Measurements from ENCODE around the gene ROGDI. TPM values are rescaled to one million over a fixed set of nuclear protein-coding genes. Genes with fewer than 3 reads are reported as not detected.
"Not testable (repeated sequence)": the region's sequence is repeated elsewhere in the genome, so short reads cannot be mapped to it uniquely, and the experiment has no call there.

The ROGDI gene
- total RNA-seq, 8 experiments from 2014 or later = 19.1 to 45.1 (median 35.4) TPM

DNA sequence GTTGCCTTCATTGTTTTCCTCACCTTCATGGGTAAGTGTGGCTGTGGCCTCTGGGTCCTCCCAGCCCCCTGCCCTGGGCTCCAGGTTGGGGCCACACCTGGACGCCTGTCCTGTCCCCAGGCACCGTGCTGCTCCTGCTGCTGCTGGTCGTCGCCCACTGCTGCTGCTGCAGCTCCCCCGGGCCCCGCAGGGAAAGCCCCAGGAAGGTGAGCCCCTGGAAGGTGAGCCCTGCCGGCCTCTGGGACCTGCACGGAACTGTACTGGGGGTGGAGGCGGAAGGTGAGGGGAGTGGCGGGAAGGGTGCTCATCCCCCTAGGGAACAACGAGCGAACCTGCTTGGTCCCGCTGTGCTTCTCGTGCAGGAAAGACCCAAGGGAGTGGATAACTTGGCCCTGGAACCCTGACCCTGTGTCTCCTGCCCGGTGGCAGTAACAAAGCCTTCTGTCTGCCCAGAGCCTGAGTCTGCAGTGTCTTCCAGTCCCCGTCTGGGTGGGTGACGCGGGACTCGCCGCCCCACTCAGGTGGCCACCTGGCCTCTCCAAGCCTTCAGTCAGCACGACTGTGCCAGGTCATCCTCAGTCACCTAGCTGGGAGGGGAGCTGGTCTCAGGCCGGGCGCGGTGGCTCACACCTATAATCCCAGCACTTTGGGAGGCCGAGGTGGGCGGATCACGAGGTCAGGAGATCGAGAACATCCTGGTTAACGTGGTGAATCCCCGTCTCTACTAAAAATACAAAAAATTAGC lies 6.4 kb downstream of the ROGDI start:
- Histone ChIP-seq H3K4me1 (replicated peaks in 1 of 2) (peaks cover 0 to 3% of the 10 kb centered on the region in 2 donors), H3K27ac (no peak overlapping the region), H3K4me3 (no peak overlapping the region)
- ATAC-seq (replicated peaks in 6 of 8) = peak in 2 of 8 experiments; percentile 2 to 13
- WGBS, 10 experiments = 78 to 100% (median 80%) methylated on average over 1 to 7 of the region's 30 CpGs; no CpG with 5 or more reads in 5 of the 10 experiments
- in situ Hi-C loops (cut with MboI; ENCODE audit: low pct_unique_long_range_greater_than_20kb in 2 of 9, low sequenced_read_pairs in 9 of 9, unreplicated experiment in 9 of 9) = no loop called here

DNA sequence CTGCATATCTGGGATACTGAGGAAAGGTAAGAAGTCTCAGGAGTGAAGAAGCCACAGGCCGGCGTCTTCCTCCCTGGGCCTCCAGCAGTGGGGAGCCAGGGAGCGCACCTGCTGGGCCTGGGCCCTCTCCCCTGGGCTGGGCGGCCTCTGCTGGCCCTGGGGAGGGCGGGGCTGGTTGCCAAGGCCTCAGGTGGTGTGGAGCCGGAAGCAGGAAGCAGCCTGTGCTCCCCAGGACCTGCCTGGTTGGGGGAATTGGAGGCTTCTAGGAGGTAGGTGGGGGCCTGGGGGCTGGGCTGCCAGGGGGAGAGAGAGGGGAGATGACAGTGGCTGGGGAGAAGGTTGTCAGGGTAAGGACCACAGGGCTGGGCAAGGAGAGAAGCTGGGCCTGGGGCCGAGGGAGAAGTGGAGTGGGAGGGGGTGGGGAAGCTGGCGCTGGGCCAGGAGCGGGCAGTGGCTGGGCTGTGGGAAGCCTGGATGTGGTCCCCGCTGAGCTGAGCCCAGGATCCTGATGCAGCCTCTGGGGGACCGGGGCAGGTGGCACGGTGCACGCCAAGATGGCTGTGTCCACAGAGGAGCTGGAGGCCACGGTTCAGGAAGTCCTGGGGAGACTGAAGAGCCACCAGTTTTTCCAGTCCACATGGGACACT lies 7.1 kb downstream of the ROGDI start, which contains the start of gene SMIM22:
TSS of gene SMIM22 (plus strand) at position 189 of the 647 bp plus-strand sequence. CDS start at position 555, 366 bp downstream.
- ATAC-seq (replicated peaks in 6 of 8) = peak in 6 of 8 experiments; percentile 15 to 47 (median 27)
- no CpG with 5 or more reads among the region's 14 CpGs for WGBS, 10 experiments
- Histone ChIP-seq H3K4me3 (no peak within 1 kb of the TSS), H3K4me1 (replicated peaks in 1 of 2) (no peaks in the 10 kb centered on the region), H3K27ac (no peak within 1 kb of the TSS)
- in situ Hi-C loops (cut with MboI; ENCODE audit: low pct_unique_long_range_greater_than_20kb in 2 of 9, low sequenced_read_pairs in 9 of 9, unreplicated experiment in 9 of 9) = no loop called here

DNA sequence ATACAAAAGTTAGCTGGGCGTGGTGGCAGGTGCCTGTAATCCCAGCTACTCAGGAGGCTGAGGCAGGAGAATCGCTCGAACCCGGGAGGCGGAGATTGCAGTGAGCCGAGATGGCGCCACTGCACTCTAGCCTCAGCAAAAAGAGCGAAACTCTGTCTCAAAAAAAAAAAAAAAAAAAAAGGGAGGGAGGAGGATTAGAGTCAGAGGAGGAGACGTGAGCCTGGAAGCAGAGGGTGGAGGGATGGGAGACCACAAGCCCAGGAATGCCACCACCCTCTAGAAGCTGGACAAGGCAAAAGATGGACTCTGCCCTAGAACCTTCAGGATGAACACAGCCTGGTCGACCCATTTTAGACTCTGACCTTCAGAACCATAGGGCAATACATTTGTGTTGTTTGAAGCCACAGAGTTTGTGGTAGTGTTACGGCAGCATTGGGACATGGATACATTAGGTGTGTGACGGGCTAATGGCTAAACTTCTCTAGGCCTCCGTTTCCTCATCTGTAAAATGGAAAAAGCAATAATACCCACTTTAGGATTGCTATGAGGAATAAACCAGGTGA lies 9.4 kb downstream of the ROGDI start:
- Histone ChIP-seq H3K4me1 (replicated peaks in 1 of 2) (no peaks in the 10 kb centered on the region), H3K4me3 (no peak overlapping the region), H3K27ac (no peak overlapping the region)
- 50 to 96% (median 80%) methylated on average over 2 to 10 of the region's 13 CpGs; no CpG with 5 or more reads in 1 of the 10 experiments for WGBS, 10 experiments
- in situ Hi-C loops (cut with MboI; ENCODE audit: low pct_unique_long_range_greater_than_20kb in 2 of 9, low sequenced_read_pairs in 9 of 9, unreplicated experiment in 9 of 9) = no loop called here
- no peak for ATAC-seq (replicated peaks in 6 of 8)

DNA sequence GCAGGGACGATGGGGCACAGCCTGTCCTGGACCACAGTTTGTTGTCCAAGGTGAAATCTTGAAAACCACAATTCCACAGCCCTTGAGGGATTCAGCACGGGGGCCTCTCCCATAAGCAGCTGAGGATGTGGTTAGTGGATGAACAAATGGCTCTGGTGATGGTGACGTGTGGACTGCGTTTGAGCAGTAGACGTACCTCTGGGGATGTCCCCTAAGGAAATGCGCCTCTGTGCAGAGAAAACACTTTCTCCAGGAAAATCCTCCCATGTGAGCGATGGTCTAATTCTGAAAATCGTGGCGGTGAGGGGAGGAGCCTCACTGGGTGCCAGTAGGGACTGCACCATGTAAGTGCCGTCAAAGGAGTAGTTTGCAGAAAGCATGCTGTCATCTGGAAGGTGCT lies 11.6 kb downstream of the ROGDI start:
- in situ Hi-C loops (cut with MboI; ENCODE audit: low pct_unique_long_range_greater_than_20kb in 2 of 9, low sequenced_read_pairs in 9 of 9, unreplicated experiment in 9 of 9) = no loop called here
- 18 to 92% (median 80%) methylated on average over 1 to 10 of the region's 10 CpGs; no CpG with 5 or more reads in 3 of the 10 experiments for WGBS, 10 experiments
- H3K4me3 ChIP-seq = no peak overlapping the region
- ATAC-seq (replicated peaks in 6 of 8) = no peak
- no peaks in the 10 kb centered on the region for H3K4me1 ChIP-seq (replicated peaks in 1 of 2)
- no peak overlapping the region for H3K27ac ChIP-seq

DNA sequence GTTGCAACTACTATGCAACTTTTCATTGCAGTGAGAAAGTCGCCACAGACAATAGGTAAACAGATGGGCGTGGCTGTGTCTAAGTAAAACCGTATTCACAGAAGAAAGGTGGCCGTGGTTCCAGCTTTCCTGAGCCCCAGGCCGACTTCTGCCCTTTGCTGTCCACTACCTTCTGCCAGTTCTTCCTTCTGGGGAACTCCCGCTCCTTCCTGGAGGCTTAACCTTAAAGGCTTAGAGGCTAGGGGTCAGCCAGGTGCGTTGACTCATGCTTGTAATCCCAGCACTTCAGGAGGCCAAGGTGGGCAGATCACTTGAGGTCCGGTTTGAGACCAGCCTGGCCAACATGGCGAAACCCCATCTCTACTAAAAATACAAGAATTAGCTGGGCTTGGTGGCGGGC lies 12.2 kb downstream of the ROGDI start:
- Histone ChIP-seq H3K27ac (no peak overlapping the region), H3K4me3 (no peak overlapping the region), H3K4me1 (replicated peaks in 1 of 2) (no peaks in the 10 kb centered on the region)
- 24 to 100% (median 89%) methylated on average over 1 to 9 of the region's 10 CpGs; no CpG with 5 or more reads in 4 of the 10 experiments for WGBS, 10 experiments
- ATAC-seq (replicated peaks in 6 of 8) = no peak
- in situ Hi-C loops (cut with MboI; ENCODE audit: low pct_unique_long_range_greater_than_20kb in 2 of 9, low sequenced_read_pairs in 9 of 9, unreplicated experiment in 9 of 9) = no loop called here

DNA sequence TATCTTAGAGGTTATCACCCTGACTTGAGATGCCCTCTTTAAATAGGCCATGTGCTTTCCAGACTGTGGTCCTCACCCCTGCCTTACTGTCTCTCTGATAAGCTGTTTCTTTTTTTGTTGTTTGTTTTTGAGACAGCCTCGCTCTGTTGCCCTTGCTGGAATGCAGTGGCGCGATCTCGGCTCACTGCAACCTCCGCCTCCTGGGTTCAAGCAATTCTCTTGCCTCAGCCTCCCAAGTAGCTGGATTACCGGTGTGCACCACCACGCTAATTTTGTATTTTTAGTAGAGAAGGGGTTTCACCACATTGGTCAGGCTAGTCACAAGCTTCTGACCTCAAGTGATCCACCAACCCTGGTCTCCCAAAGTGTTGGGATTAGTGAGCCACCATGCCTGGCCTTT lies 13.5 kb downstream of the ROGDI start:
- WGBS, 10 experiments = 50 to 100% (median 97%) methylated on average over 3 to 6 of the region's 7 CpGs; no CpG with 5 or more reads in 3 of the 10 experiments
- no peak overlapping the region for H3K4me3 ChIP-seq
- H3K27ac ChIP-seq = no peak overlapping the region
- no peaks in the 10 kb centered on the region for H3K4me1 ChIP-seq (replicated peaks in 1 of 2)
- ATAC-seq (replicated peaks in 6 of 8) = no peak
- in situ Hi-C loops (cut with MboI; ENCODE audit: low pct_unique_long_range_greater_than_20kb in 2 of 9, low sequenced_read_pairs in 9 of 9, unreplicated experiment in 9 of 9) = no loop called here

DNA sequence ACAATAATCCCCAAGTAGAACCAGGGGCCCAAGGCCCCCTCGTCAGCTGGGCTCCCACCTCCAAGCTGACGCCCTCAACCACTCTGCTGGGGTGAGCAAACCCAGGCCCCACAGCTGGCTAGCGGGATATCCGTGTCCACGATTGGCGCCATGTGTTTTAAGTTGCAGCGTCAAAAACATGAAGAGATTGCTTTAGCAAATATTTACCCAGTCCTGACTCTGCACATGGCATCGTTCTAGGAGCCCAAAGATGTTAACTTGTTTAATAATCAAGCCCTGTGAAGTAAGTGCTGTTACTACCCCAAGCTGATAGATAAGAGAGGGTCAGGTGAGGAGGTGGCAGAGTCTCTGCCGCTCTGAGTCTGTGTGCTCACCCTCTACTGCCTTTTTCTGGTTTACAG lies 13.9 kb downstream of the ROGDI start:
- in situ Hi-C loops (cut with MboI; ENCODE audit: low pct_unique_long_range_greater_than_20kb in 2 of 9, low sequenced_read_pairs in 9 of 9, unreplicated experiment in 9 of 9) = no loop called here
- Histone ChIP-seq H3K4me3 (no peak overlapping the region), H3K4me1 (replicated peaks in 1 of 2) (no peaks in the 10 kb centered on the region), H3K27ac (no peak overlapping the region)
- peak in 2 of 8 experiments; percentile 17 to 36 for ATAC-seq (replicated peaks in 6 of 8)
- 50 to 100% (median 67%) methylated on average over 1 to 6 of the region's 9 CpGs; no CpG with 5 or more reads in 1 of the 10 experiments for WGBS, 10 experiments

DNA sequence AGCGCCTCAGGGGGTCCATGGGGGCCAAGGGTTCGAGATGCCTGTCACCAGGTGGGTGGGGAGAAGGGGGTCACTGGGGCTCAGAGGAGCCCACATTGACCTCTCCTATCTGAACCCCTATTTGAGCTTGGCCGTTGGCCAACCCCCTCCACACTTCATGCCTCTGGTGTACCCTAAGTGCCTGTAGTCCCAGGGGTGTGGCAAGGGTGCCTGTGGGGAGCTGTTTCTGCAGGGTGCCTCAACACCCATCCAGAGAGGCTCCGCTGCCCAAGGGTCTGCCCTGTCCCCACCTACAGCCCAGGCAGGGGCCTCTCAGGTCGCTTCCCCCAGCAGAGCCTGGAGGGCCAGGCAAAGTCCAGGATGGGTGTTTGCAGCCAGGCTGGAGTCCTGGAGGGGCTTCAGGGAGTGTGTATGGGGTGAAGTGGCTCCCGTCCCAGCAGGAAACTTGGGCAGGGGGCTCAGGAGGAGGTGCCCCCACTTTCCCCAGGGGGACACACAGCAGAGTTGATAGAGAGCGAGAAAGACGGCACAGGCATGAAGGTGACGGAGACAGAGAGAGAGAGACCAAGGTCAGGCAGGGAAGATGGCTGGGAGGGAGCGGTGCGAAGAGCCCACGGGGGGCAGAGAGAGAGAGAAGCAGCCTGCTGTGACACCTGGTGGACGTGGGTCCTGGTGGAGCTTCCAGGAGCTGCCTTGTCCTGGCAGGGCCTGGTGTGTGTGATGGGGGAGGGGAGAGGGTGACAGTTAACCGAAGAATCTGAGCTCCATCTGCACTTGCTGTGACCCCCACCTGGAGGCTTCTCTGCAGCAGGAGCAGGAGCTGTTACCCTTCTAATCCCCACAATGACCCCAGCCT lies 14.6 kb downstream of the ROGDI start, which contains the start of gene SEPTIN12:
TSS of gene SEPTIN12 (minus strand) at position 719 of the 856 bp plus-strand sequence. CDS start at position 19, 700 bp downstream.
- WGBS, 10 experiments = 40 to 86% (median 73%) methylated on average over 1 to 5 of the region's 14 CpGs; no CpG with 5 or more reads in 4 of the 10 experiments
- Histone ChIP-seq H3K4me3 (no peak within 1 kb of the TSS), H3K27ac (no peak within 1 kb of the TSS), H3K4me1 (replicated peaks in 1 of 2) (no peaks in the 10 kb centered on the region)
- ATAC-seq (replicated peaks in 6 of 8) = peak in 4 of 8 experiments; percentile 38 to 53 (median 46)
- in situ Hi-C loops (cut with MboI; ENCODE audit: low pct_unique_long_range_greater_than_20kb in 2 of 9, low sequenced_read_pairs in 9 of 9, unreplicated experiment in 9 of 9) = no loop called here

DNA sequence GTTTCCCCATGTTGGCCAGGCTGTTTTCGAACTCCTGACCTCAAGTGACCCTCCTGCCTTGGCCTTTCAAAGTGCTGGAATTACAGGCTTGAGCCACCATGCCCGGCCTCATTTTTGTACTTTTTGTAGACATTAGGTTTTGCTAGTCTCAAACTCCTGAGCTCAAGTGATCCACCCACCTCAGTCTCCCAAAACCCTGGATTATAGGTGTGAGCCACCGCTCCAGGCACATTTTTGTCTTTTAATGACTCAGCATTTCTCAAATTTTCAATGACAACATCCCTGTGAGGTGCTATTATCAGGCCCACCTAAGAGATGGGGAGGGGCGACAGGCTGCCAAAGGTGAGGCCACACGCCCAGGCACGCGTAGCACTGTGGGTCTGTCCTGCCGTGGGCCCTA lies 15.4 kb downstream of the ROGDI start:
- no peak overlapping the region for H3K27ac ChIP-seq
- peak in 1 of 8 experiments; percentile 21 for ATAC-seq (replicated peaks in 6 of 8)
- in situ Hi-C loops (cut with MboI; ENCODE audit: low pct_unique_long_range_greater_than_20kb in 2 of 9, low sequenced_read_pairs in 9 of 9, unreplicated experiment in 9 of 9) = no loop called here
- no peak overlapping the region for H3K4me3 ChIP-seq
- H3K4me1 ChIP-seq (replicated peaks in 1 of 2) = no peaks in the 10 kb centered on the region
- 20 to 100% (median 93%) methylated on average over 1 to 2 of the region's 8 CpGs; no CpG with 5 or more reads in 4 of the 10 experiments for whole genome bisulfite sequencing, 10 experiments

DNA sequence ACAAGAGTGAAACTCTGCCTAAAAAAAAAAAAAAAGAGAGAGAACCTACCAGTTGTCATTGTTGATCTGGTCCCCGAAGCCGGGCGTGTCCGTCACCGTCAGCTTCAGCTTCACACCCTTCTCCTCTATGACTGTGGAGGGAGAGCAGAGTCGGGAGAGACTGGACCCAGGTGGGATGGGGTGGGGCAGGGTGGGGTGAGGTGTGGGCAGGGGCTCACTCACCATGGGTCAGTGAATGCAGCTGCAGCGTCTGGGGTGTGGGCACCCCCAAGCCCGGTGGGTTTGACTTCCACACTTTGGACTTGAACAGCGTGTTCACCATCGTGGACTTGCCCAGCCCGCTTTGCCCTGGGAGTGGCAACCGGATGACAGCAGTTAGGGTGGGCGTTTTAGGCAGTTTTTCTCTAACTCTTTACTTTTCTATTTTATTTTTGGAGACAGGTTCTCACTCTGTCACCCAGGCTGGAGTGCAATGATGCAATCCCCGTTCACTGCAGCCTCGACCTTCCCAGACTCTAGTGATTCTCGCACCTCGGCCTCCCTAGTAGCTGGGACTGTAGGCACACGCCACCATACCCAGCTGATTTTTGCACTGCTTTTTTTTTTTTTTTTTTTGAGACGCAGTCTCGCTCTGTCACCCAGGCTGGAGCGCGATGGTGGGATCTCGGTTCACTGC lies 16.5 kb downstream of the ROGDI start:
- H3K4me3 ChIP-seq = no peak overlapping the region
- WGBS, 10 experiments = 90 to 100% (median 97%) methylated on average over 1 to 15 of the region's 23 CpGs; no CpG with 5 or more reads in 3 of the 10 experiments
- in situ Hi-C loops (cut with MboI; ENCODE audit: low pct_unique_long_range_greater_than_20kb in 2 of 9, low sequenced_read_pairs in 9 of 9, unreplicated experiment in 9 of 9) = no loop called here
- H3K4me1 ChIP-seq (replicated peaks in 1 of 2) = no peaks in the 10 kb centered on the region
- no peak for ATAC-seq (replicated peaks in 6 of 8)
- no peak overlapping the region for H3K27ac ChIP-seq

DNA sequence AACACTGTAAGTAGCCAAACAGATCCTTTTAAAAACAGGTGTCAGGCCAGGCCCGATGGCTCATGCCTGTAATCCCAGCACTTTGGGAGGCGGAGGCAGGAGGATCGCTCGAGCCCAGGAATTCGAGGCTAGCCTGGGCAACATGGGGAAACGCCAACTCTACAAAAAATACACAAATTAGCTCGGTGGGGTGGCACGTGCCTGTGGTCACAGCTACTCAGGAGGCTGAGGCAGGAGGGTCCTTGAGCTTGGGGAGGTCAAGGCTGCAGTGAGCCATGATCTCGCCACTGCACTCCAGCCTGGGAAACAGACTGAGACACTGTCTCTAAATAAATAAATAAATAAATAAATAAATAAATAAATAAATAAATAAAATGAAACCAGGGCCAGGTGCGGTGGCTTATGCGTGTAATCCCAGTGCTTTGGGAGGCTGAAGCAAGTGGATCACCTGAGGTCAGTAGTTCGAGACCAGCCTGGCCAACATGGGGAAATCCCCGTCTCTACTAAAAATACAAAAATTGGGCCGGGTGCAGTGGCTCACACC lies 17.9 kb downstream of the ROGDI start:
- ATAC-seq (replicated peaks in 6 of 8); H3K4me1 ChIP-seq (replicated peaks in 1 of 2); H3K27ac ChIP-seq; H3K4me3 ChIP-seq; in situ Hi-C loops (cut with MboI; ENCODE audit: low pct_unique_long_range_greater_than_20kb in 2 of 9, low sequenced_read_pairs in 9 of 9, unreplicated experiment in 9 of 9): not testable (repeated sequence)
- WGBS, 10 experiments = 63 to 100% (median 87%) methylated on average over 1 to 9 of the region's 14 CpGs; no CpG with 5 or more reads in 1 of the 10 experiments

DNA sequence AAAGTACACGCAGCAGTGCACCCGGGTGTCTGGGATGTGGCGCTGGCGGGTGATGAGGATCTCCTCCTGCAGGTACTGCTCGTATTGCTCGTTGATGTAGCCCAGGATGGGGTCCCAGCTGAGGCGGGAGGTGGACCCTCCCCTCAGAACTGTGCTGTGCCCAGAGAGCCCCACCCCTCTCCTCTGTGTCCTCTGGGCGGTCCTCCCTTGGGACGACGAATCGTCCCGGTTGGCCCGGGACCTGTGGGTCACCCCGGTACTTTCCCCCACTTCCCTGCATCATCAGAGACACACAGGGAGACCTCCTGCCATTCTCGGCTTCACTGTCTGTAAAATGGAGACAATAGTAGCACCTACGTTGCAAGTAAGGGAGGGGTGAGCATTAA lies 18.5 kb downstream of the ROGDI start:
- 60 to 75% (median 67%) methylated on average over 1 to 12 of the region's 16 CpGs; no CpG with 5 or more reads in 5 of the 10 experiments for WGBS, 10 experiments
- Histone ChIP-seq H3K4me1 (replicated peaks in 1 of 2) (no peaks in the 10 kb centered on the region), H3K27ac (no peak overlapping the region), H3K4me3 (no peak overlapping the region)
- ATAC-seq (replicated peaks in 6 of 8) = no peak
- in situ Hi-C loops (cut with MboI; ENCODE audit: low pct_unique_long_range_greater_than_20kb in 2 of 9, low sequenced_read_pairs in 9 of 9, unreplicated experiment in 9 of 9) = no loop called here

Data from motor neuron (in vitro differentiated cells).